ENCODE data around the gene TMEM39A.

The TMEM39A gene

DNA sequence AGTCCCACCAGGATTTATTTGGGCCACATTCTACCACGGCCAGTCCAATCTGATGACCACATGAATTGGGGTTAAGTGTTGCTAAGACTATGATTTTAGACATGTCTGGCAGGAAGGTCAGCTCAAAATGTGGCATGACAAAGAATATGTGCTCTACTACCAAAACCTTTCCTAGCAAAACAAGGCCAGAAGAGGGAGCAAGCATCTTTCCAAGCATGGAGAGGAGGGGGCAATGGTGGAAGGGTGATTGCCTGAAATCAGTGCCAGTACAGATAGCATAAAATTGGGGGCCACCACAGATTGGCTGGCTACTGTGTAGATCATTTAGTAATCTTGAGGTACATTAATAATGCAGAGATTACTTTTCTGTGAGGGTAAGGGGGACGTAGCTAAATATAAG, 43.2 kb downstream of the TMEM39A start:
- H3K27ac ChIP-seq: no peak overlapping the region
- TF ChIP-seq, protein P1, sequence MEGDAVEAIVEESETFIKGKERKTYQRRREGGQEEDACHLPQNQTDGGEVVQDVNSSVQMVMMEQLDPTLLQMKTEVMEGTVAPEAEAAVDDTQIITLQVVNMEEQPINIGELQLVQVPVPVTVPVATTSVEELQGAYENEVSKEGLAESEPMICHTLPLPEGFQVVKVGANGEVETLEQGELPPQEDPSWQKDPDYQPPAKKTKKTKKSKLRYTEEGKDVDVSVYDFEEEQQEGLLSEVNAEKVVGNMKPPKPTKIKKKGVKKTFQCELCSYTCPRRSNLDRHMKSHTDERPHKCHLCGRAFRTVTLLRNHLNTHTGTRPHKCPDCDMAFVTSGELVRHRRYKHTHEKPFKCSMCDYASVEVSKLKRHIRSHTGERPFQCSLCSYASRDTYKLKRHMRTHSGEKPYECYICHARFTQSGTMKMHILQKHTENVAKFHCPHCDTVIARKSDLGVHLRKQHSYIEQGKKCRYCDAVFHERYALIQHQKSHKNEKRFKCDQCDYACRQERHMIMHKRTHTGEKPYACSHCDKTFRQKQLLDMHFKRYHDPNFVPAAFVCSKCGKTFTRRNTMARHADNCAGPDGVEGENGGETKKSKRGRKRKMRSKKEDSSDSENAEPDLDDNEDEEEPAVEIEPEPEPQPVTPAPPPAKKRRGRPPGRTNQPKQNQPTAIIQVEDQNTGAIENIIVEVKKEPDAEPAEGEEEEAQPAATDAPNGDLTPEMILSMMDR (IDR thresholded peaks at IDR 0.05): no peak
- no peak overlapping the region for H3K4me3 ChIP-seq
- peaks cover 0 to 2% (median 0%) of the 10 kb centered on the region in 3 donors for H3K9me3 ChIP-seq
- peaks cover 0 to 20% (median 0%) of the 10 kb centered on the region in 3 donors for H3K36me3 ChIP-seq
- no peak for DNase-seq
- H3K27me3 ChIP-seq: no peaks in the 10 kb centered on the region
- H3K4me1 ChIP-seq: no peaks in the 10 kb centered on the region
- intact Hi-C loops (cut with DNase I; ENCODE audit: low total_unique reads): no loop called here

DNA sequence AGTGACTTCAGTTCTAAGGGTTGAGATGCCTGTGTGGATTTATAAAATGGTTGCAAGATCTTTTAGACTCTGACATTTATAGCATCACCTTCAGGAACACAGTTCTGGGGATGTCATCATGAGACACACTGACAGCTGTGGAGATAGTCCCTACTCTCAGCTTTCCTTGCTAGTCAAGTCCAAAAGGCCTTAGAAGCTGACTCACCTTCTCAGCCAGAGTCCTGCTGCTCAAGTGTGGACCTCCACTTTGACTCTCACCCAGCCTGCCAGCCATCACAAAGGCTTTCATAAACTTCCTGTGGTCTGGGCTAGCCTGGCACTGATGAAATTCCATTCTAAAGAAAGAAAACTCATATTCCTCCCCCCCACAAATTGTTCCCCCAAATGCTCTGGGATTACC, 44.8 kb downstream of the TMEM39A start:
- no peak overlapping the region for H3K4me3 ChIP-seq
- intact Hi-C loops (cut with DNase I; ENCODE audit: low total_unique reads): no loop called here
- H3K9me3 ChIP-seq: no peaks in the 10 kb centered on the region
- no peaks in the 10 kb centered on the region for H3K4me1 ChIP-seq
- H3K27me3 ChIP-seq: no peaks in the 10 kb centered on the region
- peaks cover 0 to 36% (median 15%) of the 10 kb centered on the region in 3 donors for H3K36me3 ChIP-seq
- TF ChIP-seq, protein P1 (IDR thresholded peaks at IDR 0.05): no peak
- H3K27ac ChIP-seq: no peak overlapping the region
- no peak for DNase-seq

DNA sequence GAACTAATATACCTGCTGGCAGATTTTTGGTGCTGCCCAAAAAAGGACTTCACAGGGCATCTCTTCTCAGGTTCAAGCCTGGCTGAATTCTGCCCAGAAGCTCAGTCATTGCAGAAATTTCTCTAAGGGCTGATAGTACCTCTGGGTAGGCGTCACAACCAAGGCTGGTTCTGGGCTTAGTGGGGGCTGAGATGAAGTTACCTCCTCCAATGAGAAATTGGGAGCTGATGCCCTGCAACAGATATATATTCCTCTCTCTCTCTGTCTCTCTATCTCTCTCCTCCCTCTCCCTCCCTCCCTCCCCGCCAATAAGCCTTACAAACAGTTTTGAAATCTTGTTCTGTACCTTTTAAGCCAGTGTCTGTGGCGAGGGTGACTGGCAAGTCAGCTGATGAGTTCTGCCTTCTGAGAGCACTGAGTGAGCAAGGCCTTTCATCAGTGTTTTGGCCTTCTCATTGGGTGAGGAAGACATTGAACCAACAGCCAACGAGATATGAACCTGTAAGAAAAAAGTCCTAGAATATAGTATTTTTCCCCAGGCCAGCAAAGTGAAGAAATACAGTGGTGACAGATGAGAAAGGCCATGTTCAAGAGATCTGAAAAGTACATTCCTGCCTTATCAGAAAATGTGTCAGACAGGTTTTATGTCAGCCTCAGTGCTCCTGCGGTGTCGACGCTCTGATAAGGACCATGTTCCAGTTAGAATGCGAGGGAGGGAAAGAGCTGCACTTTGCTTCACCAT, 45.5 kb downstream of the TMEM39A start:
- Histone ChIP-seq H3K36me3 (peaks cover 0 to 36% (median 18%) of the 10 kb centered on the region in 3 donors), H3K27me3 (no peaks in the 10 kb centered on the region), H3K9me3 (no peaks in the 10 kb centered on the region), H3K4me1 (no peaks in the 10 kb centered on the region), H3K4me3 (no peak overlapping the region), H3K27ac (no peak overlapping the region)
- TF ChIP-seq, protein P1 (IDR thresholded peaks at IDR 0.05): no peak
- intact Hi-C loops (cut with DNase I; ENCODE audit: low total_unique reads): no loop called here
- DNase-seq: no peak

DNA sequence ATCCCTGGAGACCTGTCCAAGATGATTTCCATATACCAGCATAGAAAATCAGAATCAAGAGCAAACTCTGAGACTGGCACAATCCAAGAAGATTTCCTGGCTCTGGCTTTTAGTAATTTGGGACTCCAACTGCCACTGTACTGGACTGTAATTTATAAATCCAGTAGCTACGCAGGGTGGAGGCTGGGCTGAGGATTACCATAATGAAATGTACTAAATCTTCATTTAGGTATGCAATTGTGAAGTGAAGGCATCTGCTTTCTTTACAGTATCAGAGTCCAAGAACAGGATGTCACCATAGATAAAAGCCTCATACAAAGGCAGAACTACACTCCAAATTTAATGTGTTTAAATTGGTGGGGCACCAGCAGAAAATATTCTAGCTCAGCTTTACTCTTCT, 46.5 kb downstream of the TMEM39A start:
- H3K9me3 ChIP-seq: no peaks in the 10 kb centered on the region
- DNase-seq: no peak
- intact Hi-C loops (cut with DNase I; ENCODE audit: low total_unique reads): no loop called here
- TF ChIP-seq, protein P1 (IDR thresholded peaks at IDR 0.05): no peak
- no peak overlapping the region for H3K27ac ChIP-seq
- H3K27me3 ChIP-seq: no peaks in the 10 kb centered on the region
- no peak overlapping the region for H3K4me3 ChIP-seq
- no peaks in the 10 kb centered on the region for H3K4me1 ChIP-seq
- peaks cover 0 to 36% (median 18%) of the 10 kb centered on the region in 3 donors for H3K36me3 ChIP-seq

DNA sequence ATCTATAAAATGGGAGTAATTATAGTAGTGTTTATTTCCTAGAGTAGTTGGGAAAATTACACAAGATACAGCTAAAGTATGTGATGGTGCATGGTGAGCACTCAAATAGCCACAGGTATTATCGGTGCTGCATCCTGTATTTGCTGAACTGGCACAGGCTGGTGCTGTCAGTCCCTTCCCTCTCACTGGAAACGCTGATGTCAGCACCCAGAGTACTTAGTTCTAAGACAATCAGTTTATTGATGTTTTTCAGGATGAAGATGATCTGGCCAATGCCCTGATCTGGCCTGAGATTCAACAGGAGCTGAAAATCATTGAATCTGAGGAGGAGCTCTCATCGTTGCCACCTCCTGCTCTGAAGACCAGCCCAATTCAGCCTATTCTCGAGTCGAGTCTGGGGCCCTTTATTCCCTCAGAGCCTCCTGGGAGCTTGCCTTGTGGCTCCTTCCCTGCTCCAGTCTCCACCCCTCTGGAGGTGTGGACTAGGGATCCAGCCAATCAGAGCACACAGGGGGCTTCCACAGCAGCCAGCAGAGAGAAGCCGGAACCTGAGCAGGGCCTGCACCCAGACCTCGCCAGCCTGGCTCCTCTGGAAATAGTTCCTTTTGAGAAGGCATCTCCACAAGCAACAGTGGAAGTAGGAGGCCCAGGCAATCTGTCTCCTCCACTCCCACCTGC, 49.7 kb downstream of the TMEM39A start:
- Histone ChIP-seq H3K9me3 (no peaks in the 10 kb centered on the region), H3K36me3 (peaks cover 14 to 62% (median 43%) of the 10 kb centered on the region in 3 donors), H3K4me1 (no peaks in the 10 kb centered on the region), H3K4me3 (no peak overlapping the region), H3K27me3 (no peaks in the 10 kb centered on the region), H3K27ac (no peak overlapping the region)
- TF ChIP-seq, protein P1 (IDR thresholded peaks at IDR 0.05): no peak
- DNase-seq: no peak
- intact Hi-C loops (cut with DNase I; ENCODE audit: low total_unique reads): no loop called here
